HL-60 (cell line): Measurements from ENCODE around the gene MAP3K5.

Experiments
- GABPA ChIP-seq: IDR thresholded peaks from 2 replicates; pipeline ENCODE4 v1.6.1; 2012; ENCODE audit warnings: low read depth
- POLR2AphosphoS5 ChIP-seq: IDR thresholded peaks from 2 replicates; pipeline ENCODE4 v1.6.1; 2012; ENCODE audit warnings: low read depth
- SPI1 ChIP-seq: IDR thresholded peaks from 2 replicates; pipeline ENCODE4 v1.6.1; 2012; ENCODE audit warnings: low read depth, mild to moderate bottlenecking, borderline replicate concordance
- TF ChIP-seq, protein P1 (sequence below): IDR thresholded peaks from one replicate; pipeline ENCODE4 v1.5.1; 2011; ENCODE audit warnings: low read length, control low read depth, inconsistent platforms; ENCODE audit not compliant: insufficient read depth
- TF ChIP-seq, protein P2 (sequence below): IDR thresholded peaks from 2 replicates; pipeline ENCODE4 v1.6.1; 2012; ENCODE audit warnings: low read depth; ENCODE audit not compliant: insufficient replicate concordance

- TF ChIP-seq, protein P1, sequence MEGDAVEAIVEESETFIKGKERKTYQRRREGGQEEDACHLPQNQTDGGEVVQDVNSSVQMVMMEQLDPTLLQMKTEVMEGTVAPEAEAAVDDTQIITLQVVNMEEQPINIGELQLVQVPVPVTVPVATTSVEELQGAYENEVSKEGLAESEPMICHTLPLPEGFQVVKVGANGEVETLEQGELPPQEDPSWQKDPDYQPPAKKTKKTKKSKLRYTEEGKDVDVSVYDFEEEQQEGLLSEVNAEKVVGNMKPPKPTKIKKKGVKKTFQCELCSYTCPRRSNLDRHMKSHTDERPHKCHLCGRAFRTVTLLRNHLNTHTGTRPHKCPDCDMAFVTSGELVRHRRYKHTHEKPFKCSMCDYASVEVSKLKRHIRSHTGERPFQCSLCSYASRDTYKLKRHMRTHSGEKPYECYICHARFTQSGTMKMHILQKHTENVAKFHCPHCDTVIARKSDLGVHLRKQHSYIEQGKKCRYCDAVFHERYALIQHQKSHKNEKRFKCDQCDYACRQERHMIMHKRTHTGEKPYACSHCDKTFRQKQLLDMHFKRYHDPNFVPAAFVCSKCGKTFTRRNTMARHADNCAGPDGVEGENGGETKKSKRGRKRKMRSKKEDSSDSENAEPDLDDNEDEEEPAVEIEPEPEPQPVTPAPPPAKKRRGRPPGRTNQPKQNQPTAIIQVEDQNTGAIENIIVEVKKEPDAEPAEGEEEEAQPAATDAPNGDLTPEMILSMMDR: no peak
- no peak for TF ChIP-seq POLR2AphosphoS5
- no peak for TF ChIP-seq GABPA
- TF ChIP-seq, protein P2, sequence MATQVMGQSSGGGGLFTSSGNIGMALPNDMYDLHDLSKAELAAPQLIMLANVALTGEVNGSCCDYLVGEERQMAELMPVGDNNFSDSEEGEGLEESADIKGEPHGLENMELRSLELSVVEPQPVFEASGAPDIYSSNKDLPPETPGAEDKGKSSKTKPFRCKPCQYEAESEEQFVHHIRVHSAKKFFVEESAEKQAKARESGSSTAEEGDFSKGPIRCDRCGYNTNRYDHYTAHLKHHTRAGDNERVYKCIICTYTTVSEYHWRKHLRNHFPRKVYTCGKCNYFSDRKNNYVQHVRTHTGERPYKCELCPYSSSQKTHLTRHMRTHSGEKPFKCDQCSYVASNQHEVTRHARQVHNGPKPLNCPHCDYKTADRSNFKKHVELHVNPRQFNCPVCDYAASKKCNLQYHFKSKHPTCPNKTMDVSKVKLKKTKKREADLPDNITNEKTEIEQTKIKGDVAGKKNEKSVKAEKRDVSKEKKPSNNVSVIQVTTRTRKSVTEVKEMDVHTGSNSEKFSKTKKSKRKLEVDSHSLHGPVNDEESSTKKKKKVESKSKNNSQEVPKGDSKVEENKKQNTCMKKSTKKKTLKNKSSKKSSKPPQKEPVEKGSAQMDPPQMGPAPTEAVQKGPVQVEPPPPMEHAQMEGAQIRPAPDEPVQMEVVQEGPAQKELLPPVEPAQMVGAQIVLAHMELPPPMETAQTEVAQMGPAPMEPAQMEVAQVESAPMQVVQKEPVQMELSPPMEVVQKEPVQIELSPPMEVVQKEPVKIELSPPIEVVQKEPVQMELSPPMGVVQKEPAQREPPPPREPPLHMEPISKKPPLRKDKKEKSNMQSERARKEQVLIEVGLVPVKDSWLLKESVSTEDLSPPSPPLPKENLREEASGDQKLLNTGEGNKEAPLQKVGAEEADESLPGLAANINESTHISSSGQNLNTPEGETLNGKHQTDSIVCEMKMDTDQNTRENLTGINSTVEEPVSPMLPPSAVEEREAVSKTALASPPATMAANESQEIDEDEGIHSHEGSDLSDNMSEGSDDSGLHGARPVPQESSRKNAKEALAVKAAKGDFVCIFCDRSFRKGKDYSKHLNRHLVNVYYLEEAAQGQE: no peak
- no peak for TF ChIP-seq SPI1
Measured at GRCh38 chr6:136749359-136749997, 42.8 kb downstream of the MAP3K5 start.
